ENCODE results near the gene COX6A2.

Gene COX6A2

GRCh38 chr16:31393056-31393455 lies 35.1 kb downstream of the COX6A2 start, which contains the start of gene ITGAD:
ITGAD (plus strand) TSS chr16:31393335; CDS start chr16:31393361, 26 bp downstream.
- no peak within 1 kb of the TSS for H3K9ac ChIP-seq (ENCODE audit: low read length)
- no peak within 1 kb of the TSS for H3K4me2 ChIP-seq (ENCODE audit: low read depth, low read length)
- H2AFZ ChIP-seq (ENCODE audit: low read length): no peak within 1 kb of the TSS

DNA sequence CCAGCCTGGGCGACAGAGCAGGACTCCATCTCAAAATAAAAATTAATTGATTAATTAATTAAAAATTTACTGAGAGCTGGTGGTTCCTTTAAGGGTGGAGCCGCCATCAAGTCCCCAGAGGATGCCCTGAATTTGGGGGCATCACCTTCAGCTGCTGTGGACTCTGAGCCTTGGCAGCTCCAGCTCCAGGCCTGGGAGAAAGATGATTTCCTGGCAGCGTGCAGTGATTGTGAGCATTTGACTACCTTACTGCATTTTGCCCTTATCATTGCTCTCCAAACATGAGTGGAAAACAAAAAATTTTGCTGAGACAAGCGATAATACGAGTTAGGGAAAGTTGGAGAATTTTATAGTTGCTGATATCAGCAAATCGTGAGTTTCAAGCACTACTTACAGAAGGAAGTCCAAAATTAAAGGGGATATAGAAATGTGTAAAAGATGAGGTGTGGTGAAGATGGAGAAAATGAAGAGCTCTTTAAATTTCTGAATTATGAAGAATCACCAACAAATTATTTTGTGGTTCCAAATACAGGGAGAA lies 37.6 kb downstream of the COX6A2 start:
- no peaks in the 10 kb centered on the region for H3K9me2 ChIP-seq (replicated peaks; ENCODE audit: insufficient read depth, low read length)
- H3K27me3 ChIP-seq (replicated peaks; ENCODE audit: insufficient read depth, low read length): peaks cover 12% of the 10 kb centered on the region; the same call in 1 of the 2 replicates
- TF ChIP-seq EZH2 (optimal IDR thresholded peaks at IDR 0.05; ENCODE audit: low read depth, low read length): no peak
- TF ChIP-seq EZH2phosphoT487 (IDR thresholded peaks at IDR 0.05; ENCODE audit: low read length): no peak
- no peak for TF ChIP-seq CTCF (IDR thresholded peaks at IDR 0.05; ENCODE audit: low read length)
- no peaks in the 10 kb centered on the region for H3F3A ChIP-seq (ENCODE audit: insufficient read depth, low read length)
- DNase-seq: no peak
- H3K27ac ChIP-seq (ENCODE audit: low read length): no peak overlapping the region
- H3K79me2 ChIP-seq (ENCODE audit: low read length): no peaks in the 10 kb centered on the region
- H4K20me1 ChIP-seq (ENCODE audit: insufficient read depth, low read length): no peaks in the 10 kb centered on the region
- peaks cover 8% of the 10 kb centered on the region for H3K4me1 ChIP-seq (ENCODE audit: low read length)
- no peak overlapping the region for H3K9ac ChIP-seq (ENCODE audit: low read length)
- H3K9me3 ChIP-seq (replicated peaks; ENCODE audit: insufficient read depth, low read length): no peaks in the 10 kb centered on the region
- H3K4me3 ChIP-seq (ENCODE audit: low read length): no peak overlapping the region
- no peak overlapping the region for H3K4me2 ChIP-seq (ENCODE audit: low read depth, low read length)
- H3K36me3 ChIP-seq (replicated peaks; ENCODE audit: insufficient read depth, low read length): no peaks in the 10 kb centered on the region
- H2AFZ ChIP-seq (ENCODE audit: low read length): no peak overlapping the region

More at GRCh38 chr16:31393056-31393455, 35.1 kb downstream of the COX6A2 start, which contains the start of gene ITGAD:
- TF ChIP-seq EZH2 (optimal IDR thresholded peaks at IDR 0.05; ENCODE audit: low read depth, low read length) (no peak), CTCF (IDR thresholded peaks at IDR 0.05; ENCODE audit: low read length) (no peak), EZH2phosphoT487 (IDR thresholded peaks at IDR 0.05; ENCODE audit: low read length) (no peak)
- H3K27me3 ChIP-seq (replicated peaks; ENCODE audit: insufficient read depth, low read length): peaks cover 18% of the 10 kb centered on the region; the same call in 1 of the 2 replicates
- H3F3A ChIP-seq (ENCODE audit: insufficient read depth, low read length): no peaks in the 10 kb centered on the region
- H4K20me1 ChIP-seq (ENCODE audit: insufficient read depth, low read length): no peaks in the 10 kb centered on the region
- no peak for DNase-seq
- H3K79me2 ChIP-seq (ENCODE audit: low read length): no peaks in the 10 kb centered on the region
- H3K4me1 ChIP-seq (ENCODE audit: low read length): no peaks in the 10 kb centered on the region
- no peak within 1 kb of the TSS for H3K4me3 ChIP-seq (ENCODE audit: low read length)
- no peaks in the 10 kb centered on the region for H3K36me3 ChIP-seq (replicated peaks; ENCODE audit: insufficient read depth, low read length)
- no peaks in the 10 kb centered on the region for H3K9me3 ChIP-seq (replicated peaks; ENCODE audit: insufficient read depth, low read length)
- H3K9me2 ChIP-seq (replicated peaks; ENCODE audit: insufficient read depth, low read length): no peaks in the 10 kb centered on the region
- no peak within 1 kb of the TSS for H3K27ac ChIP-seq (ENCODE audit: low read length)

GRCh38 chr16:31388535-31388934 lies 39.6 kb downstream of the COX6A2 start:
- Histone ChIP-seq H4K20me1 (ENCODE audit: insufficient read depth, low read length) (no peaks in the 10 kb centered on the region), H3K9me3 (replicated peaks; ENCODE audit: insufficient read depth, low read length) (no peaks in the 10 kb centered on the region), H3K79me2 (ENCODE audit: low read length) (no peaks in the 10 kb centered on the region), H3K4me3 (ENCODE audit: low read length) (no peak overlapping the region), H3K27ac (ENCODE audit: low read length) (no peak overlapping the region), H2AFZ (ENCODE audit: low read length) (no peak overlapping the region), H3K36me3 (replicated peaks; ENCODE audit: insufficient read depth, low read length) (no peaks in the 10 kb centered on the region), H3K4me1 (ENCODE audit: low read length) (peaks cover 8% of the 10 kb centered on the region), H3K9me2 (replicated peaks; ENCODE audit: insufficient read depth, low read length) (no peaks in the 10 kb centered on the region), H3F3A (ENCODE audit: insufficient read depth, low read length) (no peaks in the 10 kb centered on the region), H3K9ac (ENCODE audit: low read length) (no peak overlapping the region), H3K4me2 (ENCODE audit: low read depth, low read length) (no peak overlapping the region), H3K27me3 (replicated peaks; ENCODE audit: insufficient read depth, low read length) (peaks cover 13% of the 10 kb centered on the region)
- DNase-seq: no peak
- TF ChIP-seq EZH2phosphoT487 (IDR thresholded peaks at IDR 0.05; ENCODE audit: low read length): no peak
- no peak for TF ChIP-seq EZH2 (optimal IDR thresholded peaks at IDR 0.05; ENCODE audit: low read depth, low read length)
- no peak for TF ChIP-seq CTCF (IDR thresholded peaks at IDR 0.05; ENCODE audit: low read length)
